Stimulated activated CD8-positive, alpha-beta memory T cell treated with anti-CD3 and anti-CD28 coated beads, Interleukin-15, amount 100 ng/mL, for 4 hours (primary cell): ENCODE results near the gene TMEM191C.
"Not testable (repeated sequence)": the region's sequence is repeated elsewhere in the genome, so short reads cannot be mapped to it uniquely, and the experiment has no call there.

Source experiments
- DNase-seq, 2 donors: peaks; one replicate each; pipeline ENCODE4 v3.0.0-alpha.2; 2020; ENCODE audit warnings: low read depth in 2 of 2

The TMEM191C gene

GRCh38 chr22:21473664-21474063 is 6.5 kb downstream of the TMEM191C start:
- DNase-seq, result not testable (repeated sequence)

- DNase-seq, result not testable (repeated sequence)
Measured at GRCh38 chr22:21484039-21484438, 16.9 kb downstream of the TMEM191C start.

GRCh38 chr22:21487723-21488122 is 20.5 kb downstream of the TMEM191C start:
- DNase-seq, result not testable (repeated sequence)

- not testable (repeated sequence) for DNase-seq
Measured at GRCh38 chr22:21489149-21489680, 22.0 kb downstream of the TMEM191C start.

- DNase-seq, result not testable (repeated sequence)
Measured at GRCh38 chr22:21490556-21490955, 23.4 kb downstream of the TMEM191C start.

GRCh38 chr22:21492271-21492670 is 25.1 kb downstream of the TMEM191C start:
- not testable (repeated sequence) for DNase-seq

- DNase-seq, result not testable (repeated sequence)
Measured at GRCh38 chr22:21493789-21494782, 26.9 kb downstream of the TMEM191C start.

GRCh38 chr22:21497984-21498383 is 30.8 kb downstream of the TMEM191C start:
- DNase-seq, result not testable (repeated sequence)

GRCh38 chr22:21498489-21498888 is 31.3 kb downstream of the TMEM191C start:
- not testable (repeated sequence) for DNase-seq

GRCh38 chr22:21499623-21500506 is 32.7 kb downstream of the TMEM191C start:
- not testable (repeated sequence) for DNase-seq

GRCh38 chr22:21510397-21510796 is 43.2 kb downstream of the TMEM191C start:
- DNase-seq, result not testable (repeated sequence)

- not testable (repeated sequence) for DNase-seq
Measured at GRCh38 chr22:21512022-21512421, 44.8 kb downstream of the TMEM191C start.

- DNase-seq, result not testable (repeated sequence)
Measured at GRCh38 chr22:21514117-21514516, 46.9 kb downstream of the TMEM191C start.

- not testable (repeated sequence) for DNase-seq
Measured at GRCh38 chr22:21515234-21515633, 48.0 kb downstream of the TMEM191C start.

- DNase-seq, result not testable (repeated sequence)
Measured at GRCh38 chr22:21516522-21516921, 49.3 kb downstream of the TMEM191C start.

- DNase-seq, result peak in 1 of 2 donors; percentile 47
Measured at GRCh38 chr22:21516970-21517764, 50.0 kb downstream of the TMEM191C start.
